HG02759 (cell line): ENCODE data around the gene PDS5B.
"Not testable (repeated sequence)": the region's sequence is repeated elsewhere in the genome, so short reads cannot be mapped to it uniquely, and the experiment has no call there.

Experiments used
- ATAC-seq: cut with Tn5 transposase; IDR thresholded peaks from one replicate; pipeline ENCODE4 v1.9.1; 2021; ENCODE audit warnings: mild to moderate bottlenecking, moderate library complexity; ENCODE audit not compliant: unreplicated experiment

Gene PDS5B, protein sequence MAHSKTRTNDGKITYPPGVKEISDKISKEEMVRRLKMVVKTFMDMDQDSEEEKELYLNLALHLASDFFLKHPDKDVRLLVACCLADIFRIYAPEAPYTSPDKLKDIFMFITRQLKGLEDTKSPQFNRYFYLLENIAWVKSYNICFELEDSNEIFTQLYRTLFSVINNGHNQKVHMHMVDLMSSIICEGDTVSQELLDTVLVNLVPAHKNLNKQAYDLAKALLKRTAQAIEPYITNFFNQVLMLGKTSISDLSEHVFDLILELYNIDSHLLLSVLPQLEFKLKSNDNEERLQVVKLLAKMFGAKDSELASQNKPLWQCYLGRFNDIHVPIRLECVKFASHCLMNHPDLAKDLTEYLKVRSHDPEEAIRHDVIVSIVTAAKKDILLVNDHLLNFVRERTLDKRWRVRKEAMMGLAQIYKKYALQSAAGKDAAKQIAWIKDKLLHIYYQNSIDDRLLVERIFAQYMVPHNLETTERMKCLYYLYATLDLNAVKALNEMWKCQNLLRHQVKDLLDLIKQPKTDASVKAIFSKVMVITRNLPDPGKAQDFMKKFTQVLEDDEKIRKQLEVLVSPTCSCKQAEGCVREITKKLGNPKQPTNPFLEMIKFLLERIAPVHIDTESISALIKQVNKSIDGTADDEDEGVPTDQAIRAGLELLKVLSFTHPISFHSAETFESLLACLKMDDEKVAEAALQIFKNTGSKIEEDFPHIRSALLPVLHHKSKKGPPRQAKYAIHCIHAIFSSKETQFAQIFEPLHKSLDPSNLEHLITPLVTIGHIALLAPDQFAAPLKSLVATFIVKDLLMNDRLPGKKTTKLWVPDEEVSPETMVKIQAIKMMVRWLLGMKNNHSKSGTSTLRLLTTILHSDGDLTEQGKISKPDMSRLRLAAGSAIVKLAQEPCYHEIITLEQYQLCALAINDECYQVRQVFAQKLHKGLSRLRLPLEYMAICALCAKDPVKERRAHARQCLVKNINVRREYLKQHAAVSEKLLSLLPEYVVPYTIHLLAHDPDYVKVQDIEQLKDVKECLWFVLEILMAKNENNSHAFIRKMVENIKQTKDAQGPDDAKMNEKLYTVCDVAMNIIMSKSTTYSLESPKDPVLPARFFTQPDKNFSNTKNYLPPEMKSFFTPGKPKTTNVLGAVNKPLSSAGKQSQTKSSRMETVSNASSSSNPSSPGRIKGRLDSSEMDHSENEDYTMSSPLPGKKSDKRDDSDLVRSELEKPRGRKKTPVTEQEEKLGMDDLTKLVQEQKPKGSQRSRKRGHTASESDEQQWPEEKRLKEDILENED (N-terminal part only)

DNA sequence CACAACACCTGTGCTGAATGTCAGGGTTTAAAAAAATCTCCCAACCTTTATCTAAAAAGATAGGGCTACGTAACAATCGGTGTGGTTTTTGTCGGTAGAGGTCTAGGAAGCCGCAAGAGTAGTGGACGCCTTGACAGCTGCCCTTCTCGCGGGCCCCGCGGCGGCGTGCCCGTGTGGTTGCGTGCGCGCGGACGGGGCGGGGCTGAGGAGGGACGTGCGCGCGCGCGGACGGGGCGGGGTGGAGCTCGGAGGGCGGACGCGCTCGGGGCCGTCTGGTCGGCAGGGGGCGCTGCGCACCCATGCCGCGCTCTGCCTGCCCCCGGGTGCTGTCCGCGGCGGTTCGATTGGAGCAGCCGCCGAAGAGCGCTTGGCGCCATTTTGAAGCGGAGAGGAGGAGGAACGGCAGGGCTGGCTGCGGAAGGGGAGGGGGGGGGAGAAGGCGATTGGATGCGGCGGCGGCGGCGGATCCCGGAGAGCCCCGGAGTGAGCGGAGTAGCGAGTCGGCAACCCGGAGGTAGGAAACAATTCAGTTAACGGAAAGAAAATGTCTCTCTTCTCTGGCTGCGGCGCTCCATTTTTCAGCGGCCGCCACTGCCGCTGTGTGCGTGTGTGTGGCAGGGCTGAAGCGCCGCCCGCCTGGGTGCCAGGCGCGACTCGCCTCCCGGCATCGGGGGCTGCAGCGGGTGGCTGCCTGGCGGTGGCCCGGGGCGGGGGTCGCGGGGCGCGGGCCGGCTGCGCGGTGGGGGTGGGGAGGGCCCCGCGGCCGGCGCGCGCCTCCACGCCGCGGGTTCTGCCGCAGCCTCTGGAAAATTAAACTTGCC lies at the start of gene PDS5B:
PDS5B (plus strand) TSS at position 373 of the 821 bp plus-strand sequence. CDS start 62,321 bp downstream, outside the sequence.
- ATAC-seq = peak; percentile 86

DNA sequence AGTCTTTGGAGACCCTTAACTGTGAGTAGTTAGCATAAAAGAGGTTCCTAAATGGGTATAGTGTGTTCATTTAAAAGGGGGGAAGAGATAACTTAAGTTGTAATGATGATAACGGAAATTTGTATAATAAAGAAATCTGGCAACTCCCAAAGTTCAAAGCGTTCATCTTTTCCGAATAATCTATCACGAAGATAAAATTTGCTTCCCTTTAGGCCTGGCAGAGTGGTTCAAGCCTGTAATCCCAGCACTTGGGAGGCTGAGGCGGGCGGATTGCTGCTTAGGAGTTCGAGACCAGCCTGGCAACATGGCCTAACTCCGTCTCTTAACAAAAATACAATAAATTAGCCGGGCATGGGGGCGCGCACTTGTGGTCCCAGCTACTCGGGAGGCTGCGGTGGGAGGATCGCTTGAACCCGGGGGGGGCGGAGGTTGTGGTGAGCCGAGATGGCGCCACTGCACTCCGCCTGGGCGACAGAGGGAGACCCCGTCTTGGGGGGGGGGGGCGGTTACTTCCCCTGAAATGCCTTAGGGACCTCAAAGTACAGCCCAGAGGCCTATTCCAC lies 48.6 kb upstream of the PDS5B start:
- no peak for ATAC-seq

DNA sequence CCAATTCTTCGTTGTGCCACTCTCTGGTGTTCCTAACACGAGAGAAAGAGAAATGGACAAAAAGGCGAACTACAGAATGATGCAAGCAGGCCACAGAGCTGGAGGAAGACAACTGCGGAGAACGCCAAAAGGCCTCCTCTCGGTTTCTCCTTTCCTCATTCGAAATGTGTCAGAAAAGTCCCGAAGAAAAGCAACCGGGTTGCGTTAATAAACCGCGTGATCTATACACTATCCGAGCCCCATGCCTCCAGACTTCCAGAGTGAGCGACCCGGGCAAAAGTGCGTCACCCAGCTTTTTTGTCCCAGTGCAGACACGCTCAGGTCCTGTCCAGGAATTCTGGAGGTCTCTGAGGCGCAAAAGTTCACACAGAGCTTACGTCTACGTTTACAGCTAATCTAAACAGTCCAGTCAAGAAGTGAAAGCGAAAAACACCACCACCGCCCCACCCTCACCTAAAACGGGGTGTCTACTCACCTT lies 48.1 kb upstream of the PDS5B start:
- ATAC-seq = peak; percentile 84

DNA sequence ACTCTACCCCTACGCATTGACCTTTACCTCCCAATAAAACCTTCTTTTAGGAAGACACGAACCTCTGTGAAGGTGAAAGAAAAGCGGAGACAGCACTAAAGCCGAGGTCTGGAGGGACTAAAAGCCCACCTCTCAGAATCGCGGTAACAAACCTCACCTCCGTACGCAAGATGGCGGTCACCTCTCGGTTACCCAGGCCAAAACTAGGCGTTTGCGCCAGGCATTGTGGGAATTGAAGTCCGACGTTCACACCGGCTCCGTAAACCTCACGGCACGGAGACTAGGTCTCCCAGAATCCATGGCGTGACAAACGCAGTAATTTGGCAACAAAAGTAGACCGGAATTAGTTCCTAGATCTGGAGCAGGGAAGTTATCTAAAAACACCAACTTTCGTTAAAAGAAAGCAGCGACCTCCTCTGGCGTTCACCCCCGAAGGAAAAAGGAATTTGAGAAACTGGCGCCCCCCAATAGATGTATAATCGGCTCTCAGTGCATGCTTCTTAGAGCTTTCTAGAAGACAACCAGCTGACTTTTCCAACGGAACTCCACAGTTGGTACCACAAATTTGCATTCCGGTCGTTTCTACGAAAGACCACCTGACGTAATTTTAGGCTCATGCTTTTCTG lies 47.5 kb upstream of the PDS5B start, which contains the start of gene N4BP2L2:
N4BP2L2 (minus strand) TSS at position 175 of the 626 bp plus-strand sequence. CDS start 1,768 bp downstream, outside the sequence.
- peak; percentile 98 for ATAC-seq

DNA sequence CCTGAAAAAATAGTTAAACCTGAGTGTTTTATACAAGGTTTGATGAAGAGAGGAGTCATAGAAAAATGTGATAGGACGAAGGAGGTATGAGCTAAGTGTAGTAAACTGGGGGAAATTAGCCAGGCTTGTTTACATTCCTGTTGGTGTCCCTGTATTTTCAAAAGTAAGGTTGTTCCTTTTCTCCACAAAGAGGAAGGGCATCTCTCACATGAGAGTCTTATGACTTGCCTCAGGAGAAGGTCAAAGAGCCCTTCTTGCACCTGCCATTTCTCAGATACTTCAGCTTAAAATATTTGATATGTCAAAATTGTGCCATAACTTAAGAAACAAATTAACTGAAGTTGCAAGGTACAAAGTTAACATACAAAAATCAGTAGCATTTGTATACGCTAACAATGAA lies 44.0 kb upstream of the PDS5B start:
- no peak for ATAC-seq

DNA sequence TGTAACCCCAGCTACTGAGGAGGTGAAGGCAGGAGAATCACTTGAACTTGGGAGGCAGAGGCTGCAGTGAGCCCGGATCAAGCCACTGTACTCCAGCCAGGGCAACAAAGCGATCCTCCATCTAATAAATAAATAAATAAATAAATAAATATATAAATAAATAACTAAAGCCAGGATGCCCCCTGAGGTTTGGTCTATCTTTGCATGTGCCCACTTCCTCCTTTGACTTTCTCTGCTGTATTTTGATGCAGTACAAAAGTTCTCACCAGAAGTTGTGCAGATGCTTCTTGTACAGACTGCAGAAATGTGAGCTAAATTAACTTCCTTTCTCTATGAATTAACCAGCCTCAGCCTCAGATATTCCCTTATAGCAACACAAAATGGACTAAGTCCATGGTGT lies 41.2 kb upstream of the PDS5B start:
- ATAC-seq = peak; percentile 45

DNA sequence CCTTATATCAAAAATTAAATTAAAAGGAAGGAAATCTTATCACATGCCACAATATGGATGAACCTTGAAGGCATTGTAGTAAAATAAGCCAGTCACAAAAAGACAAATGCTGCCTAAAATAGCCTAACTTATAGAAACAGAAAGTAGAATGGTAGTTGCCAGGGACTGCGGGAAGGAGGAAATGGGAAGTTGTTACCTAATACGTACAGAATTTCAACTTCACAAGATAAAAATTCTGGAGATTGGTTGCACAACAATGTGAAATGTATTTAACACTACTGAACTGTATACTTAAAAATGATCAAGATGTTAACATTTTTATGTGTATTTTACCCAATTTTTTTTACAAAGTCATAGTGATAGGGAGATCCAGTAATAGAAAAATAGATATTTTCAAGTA lies 37.4 kb upstream of the PDS5B start:
- ATAC-seq = no peak

DNA sequence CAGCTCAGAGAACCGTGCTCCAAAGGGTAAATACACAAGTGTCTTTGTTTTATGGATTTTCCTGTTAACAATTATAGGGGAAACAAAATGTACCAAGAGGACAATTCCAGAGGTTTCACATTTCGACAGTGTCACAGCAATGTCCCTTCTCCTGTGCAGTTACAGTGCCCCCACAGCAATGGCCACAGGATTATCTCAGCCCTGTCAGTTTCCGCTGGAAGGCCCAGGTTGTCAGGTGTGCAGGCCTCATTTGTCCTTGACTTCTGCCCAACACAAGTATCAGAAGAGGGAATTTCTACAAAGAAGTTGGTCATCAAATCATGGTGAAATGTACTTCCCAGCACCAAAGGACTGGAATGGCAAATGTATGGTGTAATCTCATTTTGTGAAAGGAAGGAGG lies 36.5 kb upstream of the PDS5B start:
- no peak for ATAC-seq

DNA sequence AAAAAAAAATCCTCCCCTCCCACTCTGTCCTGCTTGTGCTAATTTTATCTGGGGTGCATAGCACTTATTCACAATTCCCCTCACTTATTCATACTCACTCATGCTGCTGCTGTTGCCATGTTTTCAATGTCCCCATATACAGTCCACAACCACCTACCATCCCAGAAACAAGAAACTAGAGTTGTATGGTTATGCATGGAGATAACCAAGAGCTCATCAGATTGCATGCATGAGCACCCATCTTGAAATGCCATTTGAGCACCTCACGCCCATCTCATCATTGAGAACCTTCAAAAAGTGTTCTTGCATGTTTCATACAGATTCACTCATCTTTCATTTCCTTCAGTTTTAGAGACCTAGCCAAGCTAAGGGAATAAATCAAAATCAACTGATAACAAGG lies 32.5 kb upstream of the PDS5B start:
- ATAC-seq = no peak

DNA sequence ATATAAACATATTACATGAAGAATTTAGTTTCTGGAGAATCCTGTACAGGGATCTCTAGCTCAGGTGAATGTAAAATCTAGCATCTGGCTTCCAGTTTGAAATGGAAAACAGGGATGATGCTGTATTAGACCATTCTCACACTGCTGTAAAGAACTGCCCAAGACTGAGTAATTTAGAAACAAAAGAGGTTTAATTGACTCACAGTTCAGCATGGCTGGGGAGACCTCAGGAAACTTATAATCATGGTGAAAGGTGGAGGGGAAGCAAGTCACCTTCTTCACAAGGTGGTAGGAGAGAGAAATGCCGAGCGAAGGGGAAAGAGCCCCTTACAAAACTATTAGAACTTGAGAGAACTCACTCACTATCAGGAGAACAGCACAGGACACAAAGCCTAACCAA lies 30.6 kb upstream of the PDS5B start:
- ATAC-seq = no peak

DNA sequence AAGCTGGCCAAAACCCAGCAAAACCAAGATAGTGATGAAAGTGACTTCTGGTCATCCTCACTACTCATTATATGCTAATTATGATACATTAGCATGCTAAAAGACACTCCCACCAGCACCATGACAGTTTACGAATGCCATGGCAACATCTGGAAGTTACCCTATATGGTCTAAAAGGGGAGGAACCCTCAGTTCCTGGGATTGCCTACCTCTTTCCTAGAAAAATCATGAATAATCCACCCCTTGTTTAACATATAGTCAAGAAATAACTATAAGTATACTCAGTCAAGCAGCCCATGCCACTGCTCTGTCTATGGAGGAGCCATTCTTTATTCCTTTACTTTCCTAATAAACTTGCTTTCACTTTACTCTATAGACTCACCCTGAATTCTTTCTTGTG lies 25.4 kb upstream of the PDS5B start:
- ATAC-seq = not testable (repeated sequence)

DNA sequence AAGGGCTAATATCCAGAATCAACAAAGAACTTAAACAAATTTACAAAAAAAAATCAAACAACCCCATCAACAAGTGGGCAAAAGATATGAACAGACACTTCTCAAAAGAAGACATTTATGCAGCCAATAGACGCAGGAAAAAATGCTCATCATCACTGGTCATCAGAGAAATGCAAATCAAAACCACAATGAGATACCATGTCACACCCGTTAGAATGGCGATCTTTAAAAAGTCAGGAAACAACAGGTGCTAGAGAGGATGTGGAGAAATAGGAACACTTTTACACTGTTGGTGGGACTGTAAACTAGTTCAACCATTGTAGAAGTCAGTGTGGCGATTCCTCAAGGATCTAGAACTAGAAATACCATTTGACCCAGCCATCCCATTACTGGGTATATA lies 10.6 kb upstream of the PDS5B start:
- ATAC-seq = not testable (repeated sequence)

DNA sequence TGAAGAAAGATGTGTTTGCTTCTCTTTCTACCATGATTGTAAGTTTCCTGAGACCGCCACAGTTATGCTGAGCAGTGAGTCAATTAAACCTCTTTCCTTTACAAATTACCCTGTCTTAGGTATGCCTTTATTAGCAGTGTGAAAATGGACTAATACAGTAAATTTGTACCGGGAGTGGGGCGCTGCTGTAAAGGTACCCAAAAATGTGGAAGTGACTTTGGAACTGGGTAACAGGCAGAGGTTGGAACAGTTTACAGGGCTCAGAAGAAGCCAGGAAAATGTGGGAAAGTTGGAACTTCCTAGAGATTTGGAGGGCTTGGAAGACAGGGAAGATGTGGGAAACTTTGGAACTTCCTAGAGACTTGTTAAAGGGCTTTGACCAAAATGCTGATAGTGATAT lies 9.2 kb upstream of the PDS5B start:
- ATAC-seq = no peak

DNA sequence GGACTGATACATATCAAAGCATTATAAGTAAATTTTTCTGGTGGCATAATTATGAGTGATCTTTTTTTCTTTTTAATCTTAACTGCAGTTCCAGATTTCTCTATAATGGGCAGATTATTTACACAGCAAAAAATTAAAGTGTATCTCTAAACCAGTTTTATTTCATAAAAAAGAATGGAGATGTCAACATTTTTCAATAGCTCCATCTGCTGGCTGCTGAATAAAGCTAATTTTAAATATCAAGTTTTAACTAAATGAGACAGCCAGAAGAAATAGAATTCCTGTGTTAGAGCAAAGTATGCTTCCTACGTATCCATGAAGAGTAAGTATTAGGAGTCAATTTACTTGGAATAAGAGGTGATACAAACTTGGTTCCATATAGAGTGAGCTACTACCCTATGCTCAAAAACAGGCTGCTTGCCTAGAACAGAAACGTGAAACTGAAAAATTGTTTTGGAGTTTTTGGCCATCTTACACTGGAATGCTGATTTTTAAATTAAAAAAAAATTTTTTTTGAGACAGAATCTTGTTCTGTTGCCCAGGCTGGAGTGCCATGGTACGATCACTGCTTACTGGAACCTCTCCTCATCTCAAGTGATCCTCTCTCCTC lies 5.0 kb upstream of the PDS5B start:
- no peak for ATAC-seq

DNA sequence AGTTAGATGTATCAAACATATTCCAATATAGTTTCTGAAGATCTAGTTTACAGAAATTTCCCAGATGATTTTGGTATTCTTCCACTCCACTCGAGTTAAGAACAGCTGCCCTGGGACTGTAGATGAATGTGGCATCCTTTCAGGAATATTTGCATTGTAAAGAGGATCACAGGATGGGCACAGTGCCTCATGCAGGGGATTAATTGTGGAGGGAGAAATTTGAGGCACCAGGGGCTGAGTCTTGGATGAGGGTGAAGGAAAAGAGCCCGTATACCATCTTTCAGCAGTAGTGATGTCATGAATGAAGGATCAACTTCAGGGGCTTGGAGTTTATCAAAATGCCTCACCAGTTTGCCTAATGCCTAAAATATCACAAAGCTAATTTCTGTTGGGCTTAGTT lies 4.0 kb upstream of the PDS5B start:
- ATAC-seq = no peak

DNA sequence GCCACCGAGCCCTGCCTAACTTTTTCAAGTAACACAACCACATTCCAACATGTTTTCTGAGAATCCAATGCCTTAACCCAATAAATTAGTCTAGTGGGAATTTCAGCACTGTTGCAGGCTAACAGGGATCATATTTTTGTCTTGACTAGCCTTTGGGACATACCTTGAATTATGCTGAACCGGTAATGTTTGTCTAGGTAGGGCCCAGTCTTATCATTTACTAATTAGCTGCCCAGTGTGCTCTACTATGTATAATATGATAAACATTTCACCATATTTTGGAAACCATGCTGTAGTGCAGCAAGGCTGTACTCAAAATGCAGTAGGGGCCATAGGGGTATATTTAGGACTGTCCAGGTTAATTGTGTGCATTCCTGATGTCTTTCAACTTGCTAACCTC lies 3.3 kb upstream of the PDS5B start:
- ATAC-seq = no peak

DNA sequence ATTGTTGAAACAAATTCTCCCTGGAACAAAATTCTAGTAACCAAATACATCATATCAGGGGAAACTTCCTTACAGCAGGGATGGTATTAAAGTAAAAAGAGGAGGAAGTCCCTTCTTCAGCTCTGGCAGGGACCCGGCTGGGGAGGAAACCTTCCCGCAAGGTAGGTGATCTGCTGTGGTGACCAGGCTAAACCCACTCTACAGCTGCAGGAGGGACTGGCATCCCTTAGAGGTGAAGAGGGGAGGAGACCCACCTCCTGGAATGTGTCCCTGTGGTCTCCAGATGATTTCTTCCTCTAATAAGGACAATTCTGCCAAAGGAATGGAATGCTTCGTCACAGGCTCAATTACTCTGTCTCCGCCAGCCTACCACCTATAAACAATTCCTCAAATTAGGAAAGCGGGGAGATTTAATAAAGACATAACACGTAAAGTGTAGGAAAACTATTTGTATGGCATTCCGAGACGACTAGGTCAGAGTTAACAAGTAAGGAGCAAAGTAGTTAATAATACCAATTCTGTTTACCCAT lies 637 bp upstream of the PDS5B start:
- no peak for ATAC-seq

DNA sequence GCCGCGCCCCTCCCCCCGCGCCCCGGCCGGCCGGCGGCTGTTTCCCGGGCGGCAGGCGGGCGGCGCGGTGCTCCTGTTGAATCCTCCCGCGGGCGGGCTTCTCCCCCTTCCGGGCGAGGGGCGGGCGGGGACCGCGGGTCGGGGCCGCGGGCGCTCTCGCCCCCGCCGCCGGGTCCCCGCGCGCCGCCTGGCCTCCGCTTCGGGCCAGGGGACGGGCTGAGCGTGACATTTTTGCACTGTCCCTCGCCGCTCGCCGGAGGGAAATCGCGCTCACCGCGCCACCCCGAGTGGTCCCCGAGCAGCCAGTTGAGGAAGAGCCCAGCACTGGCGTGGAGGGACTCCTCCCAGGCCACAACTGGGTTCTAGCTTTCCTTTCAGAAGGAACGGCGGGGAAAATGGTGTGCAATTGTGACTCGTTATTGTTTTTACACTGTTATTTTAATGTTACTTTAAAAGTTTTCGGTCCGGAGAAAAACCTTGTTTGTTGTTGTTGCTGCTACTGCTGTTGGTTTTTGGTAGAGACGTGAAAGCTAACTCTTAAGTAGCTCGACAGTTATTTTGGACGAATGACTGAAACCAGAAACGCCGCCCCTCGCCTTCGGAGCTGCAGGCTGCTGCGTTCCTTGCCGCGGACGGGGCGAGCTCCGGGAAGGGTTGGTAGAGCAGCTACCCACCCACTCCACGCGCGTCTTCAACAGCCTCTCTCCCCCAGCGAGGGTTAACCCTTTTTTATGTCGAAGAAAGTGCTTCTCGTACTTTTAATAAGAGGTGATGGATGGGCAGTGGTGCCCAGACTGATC lies 959 bp downstream of the PDS5B start:
- ATAC-seq = peak; percentile 44
